Keratinocyte (primary cell): ENCODE measurements around the gene KCNAB2. TPM values are rescaled to one million over a fixed set of nuclear protein-coding genes. Genes with fewer than 3 reads are reported as not detected.

ENCODE experiments used
- DNase-seq: peaks from one replicate; pipeline ENCODE4 v3.0.0-alpha.2; 2011; ENCODE audit warnings: low read depth, missing footprints, low spot score
- FAIRE-seq: peaks from 2 replicates; lab custom pipeline; 2011; peaks lifted over from hg19 to GRCh38; lab: Jason Lieb, UNC
- H2AFZ ChIP-seq: 2 replicates; pipeline ENCODE4 v1.6.0; 2012; ENCODE audit warnings: low read length, control low read depth, inconsistent platforms; ENCODE audit not compliant: control insufficient read depth
- H3K27ac ChIP-seq: 2 replicates; pipeline ENCODE4 v1.5.1; 2011; ENCODE audit warnings: low read length; ENCODE audit not compliant: control insufficient read depth, insufficient read depth
- H3K27me3 ChIP-seq: 3 replicates; pipeline ENCODE4 v1.6.0; 2011; ENCODE audit warnings: low read length; ENCODE audit not compliant: control insufficient read depth, insufficient read depth; ENCODE audit errors: extremely low read depth
- H3K36me3 ChIP-seq, 2 experiments: 2 replicates in 1 of 2; 3 replicates in 1 of 2; pipeline ENCODE4 v1.5.1; 2011; ENCODE audit warnings: low read length in 2 of 2, mild to moderate bottlenecking in 1 of 2; ENCODE audit not compliant: control insufficient read depth in 2 of 2, insufficient read depth in 2 of 2; ENCODE audit errors: extremely low read depth in 1 of 2
- H3K4me1 ChIP-seq: 3 replicates; pipeline ENCODE4 v1.5.1; 2011; ENCODE audit warnings: low read length; ENCODE audit not compliant: control insufficient read depth, insufficient read depth; ENCODE audit errors: extremely low read depth
- H3K4me2 ChIP-seq: 3 replicates; pipeline ENCODE4 v1.6.0; 2011; ENCODE audit warnings: low read depth, low read length; ENCODE audit not compliant: control insufficient read depth, insufficient read depth; ENCODE audit errors: extremely low read depth
- H3K4me3 ChIP-seq, 3 experiments: fragments of 200-600 bp in 1 of 3; sonication (generic) in 1 of 3; 2 replicates in 2 of 3; 3 replicates in 1 of 3; pipeline ENCODE4 v1.5.1; 2011 to 2016; ENCODE audit warnings: low read length in 3 of 3, mild to moderate bottlenecking in 3 of 3, control low read depth in 2 of 3, inconsistent platforms in 1 of 3, low read depth in 1 of 3, mixed read lengths in 1 of 3, mixed run types in 1 of 3, moderate library complexity in 1 of 3; ENCODE audit not compliant: control insufficient read depth in 2 of 3, insufficient read depth in 2 of 3; ENCODE audit errors: extremely low read depth in 1 of 3
- H3K79me2 ChIP-seq: 2 replicates; pipeline ENCODE4 v1.6.0; 2012; ENCODE audit warnings: low read length; ENCODE audit not compliant: control insufficient read depth, insufficient read depth
- H3K9ac ChIP-seq: 3 replicates; pipeline ENCODE4 v1.6.0; 2011; ENCODE audit warnings: low read length; ENCODE audit not compliant: control insufficient read depth, insufficient read depth; ENCODE audit errors: extremely low read depth
- H3K9me1 ChIP-seq: 3 replicates; pipeline ENCODE4 v1.6.0; 2011; ENCODE audit warnings: low read length; ENCODE audit not compliant: control insufficient read depth, insufficient read depth; ENCODE audit errors: extremely low read depth
- H3K9me3 ChIP-seq: 2 replicates; pipeline ENCODE4 v1.5.1; 2012; ENCODE audit warnings: low read depth, low read length; ENCODE audit not compliant: control insufficient read depth
- H4K20me1 ChIP-seq: 3 replicates; pipeline ENCODE4 v1.6.0; 2011; ENCODE audit warnings: low read length; ENCODE audit not compliant: control insufficient read depth, insufficient read depth; ENCODE audit errors: extremely low read depth
- EZH2 ChIP-seq: IDR thresholded peaks from one replicate; pipeline ENCODE4 v1.6.1; 2012; ENCODE audit warnings: inconsistent platforms, mild to moderate bottlenecking, low read length, moderate library complexity
- dilution Hi-C: fragments of 300-500 bp; cut with MboI; formaldehyde crosslinking; loops from one replicate; pipeline ENCODE4 v1.7.0; 2020; ENCODE audit warnings: low sequenced_read_pairs; ENCODE audit not compliant: extremely low pct_ligation_motif_present
- polyA plus RNA-seq, 5 experiments: library from polyadenylated mRNA; depleted of rRNA in 3 of 5; stranded (reverse) in 3 of 5; stranded (forward) in 1 of 5; unstranded in 1 of 5; fragments of >200 nt; gene quantifications; 1 replicate in 1 of 5; 2 replicates in 3 of 5; 3 replicates in 1 of 5; pipeline versions ENCODE4 v1.2.1 to v1.2.3, GENCODE V29; 2011 to 2012; ENCODE audit warnings: missing spikeins in 2 of 5, low read depth in 1 of 5, low replicate concordance in 1 of 5
- TF ChIP-seq, protein P1 (sequence below), 3 experiments: IDR thresholded peaks in 1 of 3; conservative IDR thresholded peaks in 1 of 3; optimal IDR thresholded peaks in 1 of 3; 2 replicates in 2 of 3; 3 replicates in 1 of 3; pipeline versions ENCODE3 to v1.5.1; 2011; ENCODE audit warnings: low read length in 3 of 3, mild to moderate bottlenecking in 3 of 3, moderate library complexity in 2 of 3, control low read depth in 1 of 3, inconsistent platforms in 1 of 3; ENCODE audit not compliant: insufficient read depth in 2 of 3; ENCODE audit errors: extremely low read depth in 1 of 3

KCNAB2 gene
- polyA plus RNA-seq, 1 donor (not counting 4 experiments of a cell fraction or from before 2014, with no cell fraction given): 1.8 TPM

DNA sequence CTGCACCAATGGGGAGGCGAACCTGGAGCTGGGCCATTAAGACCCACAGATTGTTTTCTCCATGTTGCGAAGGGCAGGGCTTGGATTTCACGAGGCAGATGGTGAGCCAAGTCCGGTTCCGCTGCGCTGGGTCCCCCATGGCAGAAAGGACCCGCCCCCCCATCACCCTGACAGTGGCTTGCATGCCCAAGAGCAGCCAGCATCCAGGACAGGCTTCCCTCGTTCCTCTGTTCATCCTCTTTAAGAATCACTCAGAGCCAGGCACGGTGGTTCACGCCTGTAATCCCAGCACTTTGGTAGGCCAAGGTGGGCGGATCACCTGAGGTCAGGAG is 37.6 kb upstream of the KCNAB2 start:
- no peaks in the 10 kb centered on the region for H3K4me1 ChIP-seq
- H3K4me3 ChIP-seq: no peak overlapping the region
- DNase-seq (no peak), FAIRE-seq (no peak)
- no peaks in the 10 kb centered on the region for H3K36me3 ChIP-seq
- dilution Hi-C loops: no loop called here
- no peaks in the 10 kb centered on the region for H3K79me2 ChIP-seq
- no peaks in the 10 kb centered on the region for H3K9me3 ChIP-seq
- no peaks in the 10 kb centered on the region for H3K9me1 ChIP-seq
- no peak overlapping the region for H2AFZ ChIP-seq
- H3K27me3 ChIP-seq: peaks cover 9% of the 10 kb centered on the region
- H3K4me2 ChIP-seq: no peak overlapping the region
- H4K20me1 ChIP-seq: no peaks in the 10 kb centered on the region
- no peak overlapping the region for H3K27ac ChIP-seq
- no peak for TF ChIP-seq EZH2
- TF ChIP-seq, protein P1, sequence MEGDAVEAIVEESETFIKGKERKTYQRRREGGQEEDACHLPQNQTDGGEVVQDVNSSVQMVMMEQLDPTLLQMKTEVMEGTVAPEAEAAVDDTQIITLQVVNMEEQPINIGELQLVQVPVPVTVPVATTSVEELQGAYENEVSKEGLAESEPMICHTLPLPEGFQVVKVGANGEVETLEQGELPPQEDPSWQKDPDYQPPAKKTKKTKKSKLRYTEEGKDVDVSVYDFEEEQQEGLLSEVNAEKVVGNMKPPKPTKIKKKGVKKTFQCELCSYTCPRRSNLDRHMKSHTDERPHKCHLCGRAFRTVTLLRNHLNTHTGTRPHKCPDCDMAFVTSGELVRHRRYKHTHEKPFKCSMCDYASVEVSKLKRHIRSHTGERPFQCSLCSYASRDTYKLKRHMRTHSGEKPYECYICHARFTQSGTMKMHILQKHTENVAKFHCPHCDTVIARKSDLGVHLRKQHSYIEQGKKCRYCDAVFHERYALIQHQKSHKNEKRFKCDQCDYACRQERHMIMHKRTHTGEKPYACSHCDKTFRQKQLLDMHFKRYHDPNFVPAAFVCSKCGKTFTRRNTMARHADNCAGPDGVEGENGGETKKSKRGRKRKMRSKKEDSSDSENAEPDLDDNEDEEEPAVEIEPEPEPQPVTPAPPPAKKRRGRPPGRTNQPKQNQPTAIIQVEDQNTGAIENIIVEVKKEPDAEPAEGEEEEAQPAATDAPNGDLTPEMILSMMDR (optimal IDR thresholded peaks at IDR 0.05 in 1 of 3, IDR thresholded peaks at IDR 0.05 in 1 of 3, conservative IDR thresholded peaks at IDR 0.05 in 1 of 3; ENCODE audit: extremely low read depth in 1 of 3, insufficient read depth in 2 of 3, low read length in 3 of 3): no peak
- no peak overlapping the region for H3K9ac ChIP-seq

GRCh38 chr1:6008696-6009095 is 37.0 kb upstream of the KCNAB2 start:
- Histone ChIP-seq H2AFZ (no peak overlapping the region), H4K20me1 (no peaks in the 10 kb centered on the region), H3K36me3 (no peaks in the 10 kb centered on the region), H3K79me2 (no peaks in the 10 kb centered on the region), H3K27ac (no peak overlapping the region), H3K9me3 (no peaks in the 10 kb centered on the region), H3K4me3 (no peak overlapping the region), H3K9me1 (no peaks in the 10 kb centered on the region), H3K4me2 (no peak overlapping the region), H3K9ac (no peak overlapping the region), H3K27me3 (peaks cover 9% of the 10 kb centered on the region), H3K4me1 (no peaks in the 10 kb centered on the region)
- TF ChIP-seq, protein P1 (optimal IDR thresholded peaks at IDR 0.05 in 1 of 3, IDR thresholded peaks at IDR 0.05 in 1 of 3, conservative IDR thresholded peaks at IDR 0.05 in 1 of 3; ENCODE audit: extremely low read depth in 1 of 3, insufficient read depth in 2 of 3, low read length in 3 of 3): no peak
- no peak for TF ChIP-seq EZH2
- DNase-seq (no peak), FAIRE-seq (no peak)
- dilution Hi-C loops: no loop called here
